Measurements from ENCODE around the gene SCFD2.
"Not testable (repeated sequence)": the region's sequence is repeated elsewhere in the genome, so short reads cannot be mapped to it uniquely, and the experiment has no call there.

The SCFD2 gene

GRCh38 chr4:52836120-52836519 lies 529.7 kb downstream of the SCFD2 start:
- Histone ChIP-seq H3K9ac (ENCODE audit: low read length) (peak overlapping the region; percentile 16), H3K27ac (ENCODE audit: low read length) (no peak overlapping the region), H3K27me3 (ENCODE audit: control insufficient read depth, insufficient read depth, low read length) (peaks cover 13% of the 10 kb centered on the region), H3K36me3 (ENCODE audit: control insufficient read depth, low read depth, low read length) (no peaks in the 10 kb centered on the region), H3K4me1 (ENCODE audit: control insufficient read depth, low read depth, low read length) (peaks cover 35% of the 10 kb centered on the region), H3K9me3 (ENCODE audit: control insufficient read depth, low read depth, low read length) (no peaks in the 10 kb centered on the region), H3K4me3 (ENCODE audit: low read length) (no peak overlapping the region)

- H3K36me3 ChIP-seq (ENCODE audit: control insufficient read depth, low read depth, low read length); H3K9me3 ChIP-seq (ENCODE audit: control insufficient read depth, low read depth, low read length); H3K4me3 ChIP-seq (ENCODE audit: low read length); H3K9ac ChIP-seq (ENCODE audit: low read length): not testable (repeated sequence)
- Histone ChIP-seq H3K4me1 (ENCODE audit: control insufficient read depth, low read depth, low read length) (peaks cover 24% of the 10 kb centered on the region), H3K27me3 (ENCODE audit: control insufficient read depth, insufficient read depth, low read length) (peaks cover 11% of the 10 kb centered on the region), H3K27ac (ENCODE audit: low read length) (peak overlapping the region; percentile 66)
These were observed 531.0 kb downstream of the SCFD2 start for GRCh38 chr4:52834641-52835456.

DNA sequence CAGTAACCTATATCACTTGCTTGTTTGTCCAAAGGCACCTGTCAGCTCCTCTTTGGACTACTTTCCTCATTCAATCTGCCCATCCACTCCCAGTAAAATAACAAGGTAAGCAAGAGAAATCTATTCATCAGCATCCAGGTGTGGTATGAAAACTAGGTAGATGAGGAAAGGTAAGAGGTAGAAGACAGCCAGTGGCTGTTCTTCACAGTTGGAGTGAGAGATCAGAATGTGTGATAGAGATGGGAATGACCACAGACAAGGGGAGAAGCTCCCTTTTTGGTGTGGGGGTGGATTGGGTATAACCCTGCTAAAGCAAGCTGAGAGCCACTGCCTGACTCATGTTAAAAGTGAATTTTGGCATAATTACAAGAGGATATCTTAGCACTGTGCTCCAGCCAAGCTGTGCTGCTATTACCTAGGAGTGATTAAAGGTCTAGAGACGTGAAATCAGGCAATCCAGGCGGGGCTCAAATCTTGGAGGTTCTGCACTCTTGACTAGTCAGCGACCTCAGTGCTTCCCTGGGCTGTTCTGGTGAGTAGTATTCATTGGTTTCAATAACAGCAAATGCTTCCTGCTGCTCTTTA lies 531.8 kb downstream of the SCFD2 start:
- no peaks in the 10 kb centered on the region for H3K36me3 ChIP-seq (ENCODE audit: control insufficient read depth, low read depth, low read length)
- peak overlapping the region; percentile 66 for H3K27ac ChIP-seq (ENCODE audit: low read length)
- H3K4me3 ChIP-seq (ENCODE audit: low read length), result no peak overlapping the region
- H3K27me3 ChIP-seq (ENCODE audit: control insufficient read depth, insufficient read depth, low read length), result peaks cover 3% of the 10 kb centered on the region
- H3K9ac ChIP-seq (ENCODE audit: low read length), result no peak overlapping the region
- H3K4me1 ChIP-seq (ENCODE audit: control insufficient read depth, low read depth, low read length), result peaks cover 21% of the 10 kb centered on the region
- no peaks in the 10 kb centered on the region for H3K9me3 ChIP-seq (ENCODE audit: control insufficient read depth, low read depth, low read length)

DNA sequence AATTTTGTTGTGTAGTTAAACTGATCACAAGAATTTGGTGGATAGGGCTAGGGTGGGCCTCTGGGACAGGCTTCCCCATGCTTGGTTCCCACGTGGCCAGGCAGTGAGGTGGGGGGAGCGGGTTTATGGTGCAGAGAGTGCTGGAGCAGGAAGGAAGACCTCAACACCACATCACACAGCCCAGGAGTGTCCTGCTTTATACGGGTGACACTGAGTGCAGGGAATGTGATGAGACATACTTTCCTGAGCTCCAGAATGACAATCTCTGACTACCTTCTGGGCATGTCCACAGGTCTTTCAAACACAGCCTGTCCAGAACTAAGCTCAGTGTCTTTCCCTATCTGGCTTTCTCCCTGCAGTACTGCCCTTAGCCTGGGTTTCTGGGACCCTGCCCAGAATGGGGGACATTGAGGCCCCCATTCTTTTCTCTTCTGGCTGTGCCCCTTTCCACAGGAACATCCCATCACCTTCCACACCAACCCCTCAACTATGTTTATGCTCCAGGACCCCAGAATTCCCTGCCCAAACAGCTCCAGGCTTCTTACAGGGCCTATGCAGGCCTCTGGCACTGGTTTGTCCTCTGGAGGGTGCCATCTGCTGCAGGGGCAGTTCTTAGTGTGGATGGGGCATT lies 540.3 kb downstream of the SCFD2 start:
- Histone ChIP-seq H3K4me1 (ENCODE audit: control insufficient read depth, low read depth, low read length) (peaks cover 3% of the 10 kb centered on the region), H3K27ac (ENCODE audit: low read length) (no peak overlapping the region), H3K27me3 (ENCODE audit: control insufficient read depth, insufficient read depth, low read length) (no peaks in the 10 kb centered on the region), H3K9me3 (ENCODE audit: control insufficient read depth, low read depth, low read length) (no peaks in the 10 kb centered on the region), H3K4me3 (ENCODE audit: low read length) (no peak overlapping the region), H3K36me3 (ENCODE audit: control insufficient read depth, low read depth, low read length) (no peaks in the 10 kb centered on the region), H3K9ac (ENCODE audit: low read length) (no peak overlapping the region)

GRCh38 chr4:52824603-52825459 lies 541.0 kb downstream of the SCFD2 start:
- no peaks in the 10 kb centered on the region for H3K27me3 ChIP-seq (ENCODE audit: control insufficient read depth, insufficient read depth, low read length)
- H3K4me1 ChIP-seq (ENCODE audit: control insufficient read depth, low read depth, low read length), result peaks cover 3% of the 10 kb centered on the region
- no peak overlapping the region for H3K27ac ChIP-seq (ENCODE audit: low read length)
- no peak overlapping the region for H3K9ac ChIP-seq (ENCODE audit: low read length)
- no peak overlapping the region for H3K4me3 ChIP-seq (ENCODE audit: low read length)
- H3K36me3 ChIP-seq (ENCODE audit: control insufficient read depth, low read depth, low read length), result no peaks in the 10 kb centered on the region
- H3K9me3 ChIP-seq (ENCODE audit: control insufficient read depth, low read depth, low read length), result no peaks in the 10 kb centered on the region

DNA sequence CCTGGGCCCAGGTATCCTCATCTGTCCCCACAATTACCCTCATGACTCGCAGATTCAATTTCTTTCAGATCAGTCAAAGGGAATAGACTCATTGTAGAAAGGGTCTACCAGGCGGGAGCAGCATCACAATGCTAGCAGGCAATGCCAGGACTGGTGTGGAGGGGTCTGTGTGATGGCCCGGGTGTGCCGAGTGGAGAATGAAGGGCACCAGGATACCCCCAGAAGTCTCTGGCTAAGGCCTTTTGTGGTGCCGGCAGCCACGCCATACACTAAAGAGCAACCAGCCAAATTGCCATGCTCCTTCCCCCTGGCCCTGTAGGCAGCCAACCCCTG lies 541.6 kb downstream of the SCFD2 start:
- no peaks in the 10 kb centered on the region for H3K36me3 ChIP-seq (ENCODE audit: control insufficient read depth, low read depth, low read length)
- no peak overlapping the region for H3K4me3 ChIP-seq (ENCODE audit: low read length)
- H3K9ac ChIP-seq (ENCODE audit: low read length), result no peak overlapping the region
- H3K27me3 ChIP-seq (ENCODE audit: control insufficient read depth, insufficient read depth, low read length), result no peaks in the 10 kb centered on the region
- H3K27ac ChIP-seq (ENCODE audit: low read length), result no peak overlapping the region
- no peaks in the 10 kb centered on the region for H3K9me3 ChIP-seq (ENCODE audit: control insufficient read depth, low read depth, low read length)
- H3K4me1 ChIP-seq (ENCODE audit: control insufficient read depth, low read depth, low read length), result peaks cover 3% of the 10 kb centered on the region

- H3K27ac ChIP-seq (ENCODE audit: low read length), result no peak overlapping the region
These were observed 542.2 kb downstream of the SCFD2 start for GRCh38 chr4:52823702-52824092.

More at GRCh38 chr4:52823702-52824092, 542.2 kb downstream of the SCFD2 start:
- Histone ChIP-seq H3K4me3 (ENCODE audit: low read length) (no peak overlapping the region), H3K9me3 (ENCODE audit: control insufficient read depth, low read depth, low read length) (no peaks in the 10 kb centered on the region), H3K9ac (ENCODE audit: low read length) (no peak overlapping the region), H3K27me3 (ENCODE audit: control insufficient read depth, insufficient read depth, low read length) (no peaks in the 10 kb centered on the region), H3K4me1 (ENCODE audit: control insufficient read depth, low read depth, low read length) (peaks cover 3% of the 10 kb centered on the region), H3K36me3 (ENCODE audit: control insufficient read depth, low read depth, low read length) (no peaks in the 10 kb centered on the region)
